Right renal pelvis (tissue), 4 donors: Measurements from ENCODE around the gene AGBL4. TPM values are rescaled to one million over a fixed set of nuclear protein-coding genes. Genes with fewer than 3 reads are reported as not detected.
"Not testable (repeated sequence)": the region's sequence is repeated elsewhere in the genome, so short reads cannot be mapped to it uniquely, and the experiment has no call there.

ENCODE experiments used
- DNase-seq, 4 donors: peaks; one replicate each; pipeline ENCODE4 v3.0.0-alpha.2; 2013; ENCODE audit warnings: low read depth in 4 of 4, low spot score in 3 of 4, missing footprints in 1 of 4
- polyA plus RNA-seq, 4 donors: library from polyadenylated mRNA; unstranded; fragments of 120-200 nt; gene quantifications; one replicate each; pipeline ENCODE4 v1.2.1, GENCODE V29; 2013; ENCODE audit not compliant: insufficient read length in 4 of 4

Gene AGBL4
- polyA plus RNA-seq, 4 donors: 0.87 to 1.5 (median 1.2) TPM

GRCh38 chr1:49051647-49052046 lies 972.1 kb downstream of the AGBL4 start:
- no peak for DNase-seq

GRCh38 chr1:49050041-49050440 lies 973.7 kb downstream of the AGBL4 start:
- DNase-seq: no peak

- no peak for DNase-seq
Measured at GRCh38 chr1:49048188-49048587, 975.6 kb downstream of the AGBL4 start.

DNA sequence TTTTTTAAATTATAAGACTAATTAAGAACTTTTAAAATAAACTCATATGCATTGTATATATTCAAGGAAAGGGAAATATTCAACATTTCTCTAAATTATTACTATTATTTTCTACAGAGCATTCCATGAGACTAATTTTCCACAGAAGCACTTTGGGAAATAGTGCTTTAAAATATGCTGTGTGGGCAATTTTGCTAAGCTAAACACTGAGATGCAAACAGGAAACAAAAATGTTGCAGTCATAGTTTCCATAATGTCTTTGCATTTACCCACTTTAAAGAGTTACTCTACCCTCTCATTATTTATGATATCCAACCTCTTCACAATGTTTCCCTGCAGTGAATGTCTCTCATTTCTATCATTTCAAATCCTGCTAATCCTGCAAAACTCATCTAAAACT lies 977.4 kb downstream of the AGBL4 start:
- DNase-seq: no peak

DNA sequence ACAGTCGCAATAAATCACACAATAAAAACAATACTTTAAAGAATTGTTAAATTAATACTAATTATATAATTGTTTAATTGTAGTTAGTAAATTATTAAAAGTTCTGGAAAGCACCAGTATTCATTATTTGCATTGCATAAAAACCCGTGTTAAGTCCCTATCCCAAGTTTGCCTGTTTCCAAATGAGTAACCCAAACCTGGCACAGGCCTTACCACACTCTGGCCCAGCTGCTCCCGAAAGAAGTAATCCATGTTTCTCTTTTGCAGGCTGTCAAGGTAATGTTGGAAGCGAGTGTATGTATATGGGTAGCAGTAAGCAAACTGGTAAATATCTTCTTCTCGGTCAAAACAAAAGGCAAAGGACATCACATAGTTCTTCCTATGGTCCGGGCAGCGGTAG lies 978.4 kb downstream of the AGBL4 start:
- DNase-seq: no peak

DNA sequence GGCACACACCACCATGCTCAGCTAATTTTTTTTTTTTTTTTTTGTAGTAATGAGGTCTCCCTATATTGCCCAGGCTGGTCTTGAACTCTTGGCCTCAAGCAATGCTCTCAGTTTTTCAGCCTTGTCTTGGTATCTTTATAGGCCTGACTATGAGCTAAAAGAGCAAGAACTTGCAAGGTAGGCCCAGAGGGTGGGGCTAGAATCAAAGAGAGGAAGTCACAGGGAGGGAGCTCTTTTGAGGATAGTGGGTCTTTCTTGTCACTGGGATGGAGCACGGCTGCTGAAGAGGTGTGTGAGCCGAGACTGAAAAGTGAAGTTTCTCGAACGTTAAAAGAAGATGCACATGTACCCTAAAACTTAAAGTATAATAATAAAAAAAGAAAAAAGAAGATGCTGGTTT lies 987.1 kb downstream of the AGBL4 start:
- no peak for DNase-seq

DNA sequence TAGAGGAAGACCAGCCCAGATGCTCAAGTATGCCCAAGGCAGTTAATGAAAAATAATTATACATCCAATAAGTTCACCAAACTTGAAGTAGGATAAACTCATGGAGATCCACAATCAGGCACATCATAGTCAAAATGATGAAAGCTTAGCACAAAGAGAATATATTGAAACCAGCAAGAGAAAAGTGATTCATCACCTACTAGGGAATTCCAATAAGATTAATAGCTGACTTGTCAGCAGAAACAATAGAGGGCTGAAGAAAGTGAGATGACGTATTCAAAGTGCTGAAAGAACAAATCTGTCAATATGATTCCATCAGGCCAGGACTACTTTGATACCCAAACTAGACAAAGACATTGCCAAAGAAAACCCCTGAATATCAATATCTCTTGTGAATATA lies 995.4 kb downstream of the AGBL4 start:
- no peak for DNase-seq

GRCh38 chr1:49026230-49026811 lies 997.4 kb downstream of the AGBL4 start:
- no peak for DNase-seq

GRCh38 chr1:49016030-49016977 lies 1007.5 kb downstream of the AGBL4 start:
- DNase-seq: no peak

DNA sequence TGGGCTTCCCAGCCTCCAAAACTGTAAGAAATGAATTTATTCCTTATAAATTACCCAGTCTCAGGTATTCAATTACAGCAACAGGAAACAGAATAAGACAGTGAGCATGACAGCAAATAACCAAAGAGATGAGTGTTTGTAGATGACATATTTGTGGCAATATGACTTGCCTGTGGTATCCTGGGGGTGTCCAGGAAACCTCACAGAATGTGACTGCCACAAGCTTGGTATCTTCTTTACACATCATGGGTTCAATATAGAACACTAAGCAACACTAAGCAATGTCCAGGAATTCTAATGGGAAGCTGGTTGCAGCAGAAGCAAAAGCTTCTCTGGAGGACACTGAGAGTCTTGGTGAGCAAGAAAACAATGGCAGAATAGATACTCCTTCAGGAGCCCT lies 1010.7 kb downstream of the AGBL4 start:
- DNase-seq: no peak

DNA sequence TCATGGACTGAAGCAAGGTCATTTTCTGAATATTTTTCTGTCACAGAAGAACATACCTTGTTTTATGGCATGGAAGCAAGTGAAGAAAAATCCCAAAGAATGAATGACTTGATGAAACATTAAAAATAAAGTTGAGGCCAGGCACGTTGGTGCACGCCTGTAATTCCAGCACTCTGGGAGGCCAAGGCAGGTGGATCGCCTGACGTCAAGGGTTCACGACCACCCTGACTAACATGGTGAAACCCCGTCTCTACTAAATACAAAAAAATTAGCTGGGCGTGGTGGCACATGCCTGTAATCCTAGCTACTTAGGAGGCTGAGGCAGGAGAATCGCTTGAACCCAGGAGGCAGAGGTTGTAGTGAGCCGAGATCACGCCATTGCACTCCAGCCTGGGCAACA lies 1020.8 kb downstream of the AGBL4 start:
- DNase-seq: not testable (repeated sequence)

- DNase-seq: no peak
Measured at GRCh38 chr1:48999321-48999720, 1024.4 kb downstream of the AGBL4 start.

- no peak for DNase-seq
Measured at GRCh38 chr1:48996311-48996710, 1027.4 kb downstream of the AGBL4 start.

DNA sequence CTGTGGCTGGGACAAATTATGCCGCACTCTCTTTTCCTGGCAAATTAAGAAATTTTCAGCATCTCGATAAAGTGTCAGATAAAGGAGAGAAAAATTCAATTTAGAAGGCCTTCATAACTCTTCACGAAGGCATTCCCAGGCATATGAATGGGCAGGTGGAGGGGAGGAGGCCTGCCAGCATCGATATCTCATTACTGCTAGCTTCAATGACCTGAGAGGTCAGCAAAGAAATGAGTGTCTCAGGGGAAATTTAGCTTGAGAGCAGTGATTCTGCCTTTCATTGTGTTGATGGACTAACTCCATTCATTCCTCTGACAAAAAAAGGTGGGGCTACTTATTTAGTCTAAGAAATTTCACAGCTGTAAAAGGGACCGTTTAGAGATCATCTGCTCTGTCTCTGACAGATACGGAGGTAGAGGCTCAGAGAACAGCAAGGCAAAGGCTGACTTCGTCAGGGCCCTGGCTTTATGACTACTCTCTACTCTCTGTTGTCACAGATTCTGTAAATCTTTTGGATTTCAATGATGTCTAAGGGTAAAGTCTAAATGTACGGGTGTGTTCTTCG lies 1035.0 kb downstream of the AGBL4 start:
- no peak for DNase-seq

DNA sequence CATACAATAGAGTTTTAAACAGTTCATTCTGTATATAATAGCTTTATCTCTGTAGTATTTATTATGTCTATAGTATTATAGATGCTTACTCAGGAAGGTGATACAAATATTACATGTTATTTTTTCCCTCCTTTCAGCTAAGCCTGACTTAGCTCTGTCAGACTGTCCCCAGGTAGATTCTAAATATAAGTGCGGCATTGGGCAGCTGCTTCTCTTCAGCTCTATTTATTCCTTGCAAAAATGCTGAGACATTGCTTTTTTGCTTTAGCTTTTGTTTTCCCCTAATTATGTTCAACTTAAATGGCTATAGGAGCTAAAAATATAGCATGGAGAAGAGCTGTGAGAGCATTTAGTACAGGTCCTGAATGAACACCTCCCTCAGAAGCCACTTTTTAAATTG lies 1043.8 kb downstream of the AGBL4 start:
- DNase-seq: no peak

DNA sequence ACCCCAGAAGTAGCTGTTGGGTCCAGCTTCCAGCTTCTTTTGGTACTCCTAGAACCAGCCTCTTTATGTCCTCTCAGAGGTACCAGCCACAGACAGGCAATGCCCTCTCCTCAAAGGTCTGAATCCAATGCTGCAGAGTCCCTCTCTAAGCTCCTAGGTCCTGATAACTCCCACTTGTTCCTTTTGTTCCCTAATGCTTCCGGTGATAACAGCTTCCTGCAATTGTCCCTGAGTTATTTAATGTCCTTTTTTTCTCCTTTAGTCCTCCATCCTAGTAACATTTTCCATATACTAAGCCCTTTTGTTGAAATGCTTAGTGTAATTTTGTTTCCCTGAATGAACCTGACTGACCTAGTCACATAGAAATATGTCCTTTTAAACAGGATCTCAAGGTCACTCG lies 1045.3 kb downstream of the AGBL4 start:
- DNase-seq: no peak

GRCh38 chr1:48977273-48977672 lies 1046.5 kb downstream of the AGBL4 start:
- DNase-seq: no peak

GRCh38 chr1:48969971-48970370 lies 1053.8 kb downstream of the AGBL4 start:
- DNase-seq: no peak

- no peak for DNase-seq
Measured at GRCh38 chr1:48967318-48967717, 1056.4 kb downstream of the AGBL4 start.

- no peak for DNase-seq
Measured at GRCh38 chr1:48966583-48966982, 1057.2 kb downstream of the AGBL4 start.

DNA sequence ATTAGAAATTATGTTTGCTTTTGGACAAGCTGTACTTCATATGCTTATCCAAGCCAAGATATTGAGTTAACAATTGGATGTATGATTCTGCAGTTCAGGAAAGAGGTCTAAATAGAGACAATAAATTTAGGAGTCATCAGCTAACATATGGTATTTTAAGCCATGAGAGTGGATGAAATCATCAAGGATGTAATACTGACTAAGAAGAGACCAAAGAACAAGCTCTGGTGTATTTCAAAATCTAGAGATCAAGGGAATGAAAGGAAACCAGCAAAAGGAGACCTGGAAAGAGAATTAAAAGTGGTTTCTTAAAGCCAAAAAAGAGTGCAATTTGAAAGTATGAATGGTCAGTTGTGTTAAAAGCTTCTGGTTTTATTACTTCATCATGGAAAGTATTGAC lies 1063.4 kb downstream of the AGBL4 start:
- no peak for DNase-seq

DNA sequence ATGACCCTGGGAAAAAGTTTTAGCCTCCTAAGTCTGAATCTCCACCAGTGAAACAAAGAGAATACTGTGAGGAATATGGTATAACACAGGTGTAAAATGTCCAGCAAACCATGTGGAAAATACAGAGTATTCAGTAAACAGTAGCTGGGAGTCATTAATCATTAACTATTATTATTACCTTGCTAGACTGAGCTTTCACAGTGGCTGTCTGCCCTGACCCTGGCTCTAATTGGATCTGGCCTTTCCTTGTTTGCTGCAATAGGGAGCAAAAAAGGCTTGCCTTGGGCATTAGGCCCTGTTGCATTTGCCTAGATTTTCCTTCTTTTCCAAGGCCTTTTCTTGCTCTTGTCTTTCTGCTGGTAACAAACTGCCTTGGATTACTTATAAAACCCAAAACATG lies 1068.0 kb downstream of the AGBL4 start:
- peak in 1 of 4 donors; percentile 20 for DNase-seq
